Activated CD4-positive, alpha-beta T cell treated with anti-CD3 and anti-CD28 coated beads, Interleukin-2, amount 10 ng/mL, durations not matched to agents 7 days and 5 days (primary cell): Measurements from ENCODE around the gene AUTS2. TPM values are rescaled to one million over a fixed set of nuclear protein-coding genes. Genes with fewer than 3 reads are reported as not detected.

Experiments used
- CTCF ChIA-PET: fragments of 350-600 bp; sonication (Branson Sonifier 250); formaldehyde crosslinking; loops from one replicate; lab custom pipeline; 2021; ENCODE audit warnings: antibody characterized with exemption; lab: Charles Lee
- POLR2A ChIA-PET: fragments of 350-600 bp; sonication (Branson Sonifier 250); formaldehyde crosslinking; loops from one replicate; lab custom pipeline; 2021; ENCODE audit warnings: antibody characterized with exemption; lab: Charles Lee
- DNase-seq: peaks from one replicate; pipeline ENCODE4 v3.0.0-alpha.2; 2020
- H3K27ac Mint-ChIP-seq: one replicate; pipeline ENCODE4 v1.8.0; 2021; ENCODE audit warnings: mild to moderate bottlenecking, moderate library complexity, mixed read lengths
- H3K27me3 Mint-ChIP-seq: one replicate; pipeline ENCODE4 v1.8.0; 2021; ENCODE audit warnings: mixed read lengths
- H3K36me3 Mint-ChIP-seq: one replicate; pipeline ENCODE4 v1.8.0; 2021; ENCODE audit warnings: low read depth, mixed read lengths
- H3K4me1 Mint-ChIP-seq: one replicate; pipeline ENCODE4 v1.8.0; 2021; ENCODE audit warnings: mixed read lengths
- H3K4me3 Mint-ChIP-seq: one replicate; pipeline ENCODE4 v1.8.0; 2021; ENCODE audit warnings: mild to moderate bottlenecking, moderate library complexity, mixed read lengths
- H3K9me3 Mint-ChIP-seq: one replicate; pipeline ENCODE4 v1.8.0; 2021; ENCODE audit warnings: mixed read lengths
- total RNA-seq, 2 experiments: library from RNA; stranded (reverse); gene quantifications; one replicate each; pipeline ENCODE4 v1.2.3, GENCODE V29; 2021

Gene AUTS2
- total RNA-seq, 2 experiments from 2014 or later, result 13.9 to 18.9 TPM

DNA sequence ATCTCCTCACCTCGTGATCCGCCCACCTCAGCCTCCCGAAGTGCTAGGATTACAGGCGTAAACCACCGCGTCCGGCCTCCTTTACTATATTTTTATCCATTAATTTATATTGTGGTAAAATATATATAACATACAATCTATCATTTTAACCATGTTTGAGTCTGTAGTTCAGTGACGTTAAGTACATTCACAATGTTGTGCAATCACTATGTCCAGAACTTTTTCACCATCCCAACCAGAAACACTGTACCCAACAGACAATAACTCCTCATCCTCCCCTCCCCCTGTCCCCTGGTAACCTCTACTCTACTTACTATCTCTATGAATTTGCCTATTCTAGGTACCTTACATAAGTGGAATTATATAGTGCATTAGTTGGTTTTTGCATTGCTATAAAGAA, 1236.1 kb downstream of the AUTS2 start:
- DNase-seq, result no peak
- ChIA-PET CTCF (no interaction called here), POLR2A (no interaction called here)
- Mint-ChIP-seq H3K27ac (no peak overlapping the region), H3K27me3 (peaks cover 6% of the 10 kb centered on the region), H3K4me1 (peaks cover 3% of the 10 kb centered on the region), H3K36me3 (no peaks in the 10 kb centered on the region), H3K9me3 (no peaks in the 10 kb centered on the region), H3K4me3 (no peak overlapping the region)

DNA sequence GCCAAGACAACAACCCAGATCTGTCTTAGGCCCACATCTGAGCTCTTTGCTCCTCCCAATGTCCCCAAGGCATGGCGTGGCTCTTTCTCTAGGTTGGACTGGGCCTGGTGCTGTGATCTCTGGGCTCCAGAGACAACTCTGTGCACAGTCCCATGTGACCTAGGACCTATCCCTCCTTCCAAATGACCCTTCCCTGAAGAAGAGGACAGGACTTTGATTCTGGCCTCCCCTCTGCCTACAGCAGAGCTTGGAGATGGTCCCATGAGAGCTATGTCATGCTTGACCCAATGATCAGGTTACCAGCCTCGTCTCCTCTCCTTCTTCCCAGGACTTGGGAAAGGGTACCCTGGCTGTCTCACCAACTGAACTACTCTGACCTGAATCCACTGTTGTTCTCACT, 1237.4 kb downstream of the AUTS2 start:
- ChIA-PET POLR2A (no interaction called here), CTCF (no interaction called here)
- no peak overlapping the region for H3K27ac Mint-ChIP-seq
- no peaks in the 10 kb centered on the region for H3K36me3 Mint-ChIP-seq
- H3K27me3 Mint-ChIP-seq, result peaks cover 2% of the 10 kb centered on the region
- H3K9me3 Mint-ChIP-seq, result no peaks in the 10 kb centered on the region
- no peak for DNase-seq
- H3K4me3 Mint-ChIP-seq, result no peak overlapping the region
- no peaks in the 10 kb centered on the region for H3K4me1 Mint-ChIP-seq

DNA sequence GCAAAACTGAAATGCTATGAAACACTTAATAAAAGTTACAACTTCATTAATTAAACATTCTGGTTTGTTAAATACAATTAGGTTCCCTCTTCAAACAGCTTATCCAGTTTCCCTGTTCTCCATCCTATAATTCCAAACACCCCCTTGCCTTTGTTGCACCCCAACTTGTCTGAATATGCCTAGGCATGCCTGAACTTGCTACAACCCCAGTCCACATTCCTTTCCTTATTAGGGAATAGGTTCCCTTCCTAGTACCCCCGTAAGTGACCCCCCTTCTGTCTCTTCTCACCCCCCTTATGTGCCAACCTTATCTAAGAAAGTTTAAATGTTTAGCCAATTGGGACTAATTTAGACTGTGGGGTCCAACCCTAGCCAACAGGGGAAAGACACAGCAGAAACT, 1238.0 kb downstream of the AUTS2 start:
- Mint-ChIP-seq H3K4me1 (no peaks in the 10 kb centered on the region), H3K27ac (no peak overlapping the region), H3K9me3 (no peaks in the 10 kb centered on the region), H3K27me3 (peaks cover 2% of the 10 kb centered on the region), H3K4me3 (no peak overlapping the region), H3K36me3 (no peaks in the 10 kb centered on the region)
- no peak for DNase-seq
- POLR2A ChIA-PET, result no interaction called here
- CTCF ChIA-PET, result no interaction called here

- Mint-ChIP-seq H3K4me1 (no peaks in the 10 kb centered on the region), H3K4me3 (no peak overlapping the region), H3K36me3 (no peaks in the 10 kb centered on the region), H3K27me3 (peaks cover 2% of the 10 kb centered on the region), H3K27ac (no peak overlapping the region), H3K9me3 (no peaks in the 10 kb centered on the region)
- ChIA-PET POLR2A (no interaction called here), CTCF (interaction anchor here (0.6 kb wide), 1 partner anchor 784 kb away, joined by 3 read pairs; no protein-coding TSS in a partner anchor)
- no peak for DNase-seq
Observed at GRCh38 chr7:70836946-70837345, 1238.7 kb downstream of the AUTS2 start.

- DNase-seq, result no peak
- Mint-ChIP-seq H3K36me3 (no peaks in the 10 kb centered on the region), H3K4me1 (no peaks in the 10 kb centered on the region), H3K4me3 (no peak overlapping the region), H3K27me3 (peaks cover 2% of the 10 kb centered on the region), H3K9me3 (peaks cover under 1% of the 10 kb centered on the region), H3K27ac (no peak overlapping the region)
- CTCF ChIA-PET, result interaction anchor here (0.6 kb wide), 1 partner anchor 783 kb away, joined by 3 read pairs; no protein-coding TSS in a partner anchor
- POLR2A ChIA-PET, result no interaction called here
Observed at GRCh38 chr7:70837589-70837988, 1239.3 kb downstream of the AUTS2 start.

GRCh38 chr7:70838292-70838907, 1240.1 kb downstream of the AUTS2 start:
- H3K27me3 Mint-ChIP-seq, result peaks cover 2% of the 10 kb centered on the region
- ChIA-PET POLR2A (no interaction called here), CTCF (no interaction called here)
- no peak overlapping the region for H3K4me3 Mint-ChIP-seq
- H3K9me3 Mint-ChIP-seq, result peaks cover 3% of the 10 kb centered on the region
- H3K36me3 Mint-ChIP-seq, result no peaks in the 10 kb centered on the region
- no peaks in the 10 kb centered on the region for H3K4me1 Mint-ChIP-seq
- no peak for DNase-seq
- no peak overlapping the region for H3K27ac Mint-ChIP-seq
